CD14-positive monocyte (primary cell): ENCODE measurements around the gene FOXK2. TPM values are rescaled to one million over a fixed set of nuclear protein-coding genes. Genes with fewer than 3 reads are reported as not detected.

ENCODE experiments used
- DNase-seq, 3 donors: peaks; one replicate each; pipeline ENCODE4 v3.0.0-alpha.2; 2011 to 2022
- H2AFZ ChIP-seq: 2 replicates; pipeline ENCODE4 v1.6.0; 2012; ENCODE audit warnings: mild to moderate bottlenecking, low read depth, low read length, inconsistent platforms; ENCODE audit not compliant: insufficient read depth, poor library complexity, severe bottlenecking
- H3K27ac ChIP-seq, 2 donors: 1 replicate in 1 of 2; 2 replicates in 1 of 2; pipeline ENCODE4 v1.5.1; 2012 to 2013; ENCODE audit warnings: low read length in 2 of 2, control low read depth in 1 of 2, inconsistent platforms in 1 of 2, low read depth in 1 of 2, mild to moderate bottlenecking in 1 of 2
- H3K27me3 ChIP-seq, 2 donors: one replicate each; pipeline versions ENCODE4 v1.6.0 to v1.6.1; 2011 to 2013; ENCODE audit warnings: low read length in 2 of 2; ENCODE audit not compliant: control insufficient read depth in 2 of 2, insufficient read depth in 2 of 2
- H3K36me3 ChIP-seq, 2 donors: replicated peaks in 1 of 2; 1 replicate in 1 of 2; 2 replicates in 1 of 2; pipeline versions ENCODE4 v1.5.1 to v1.6.1; 2012 to 2013; ENCODE audit warnings: low read length in 2 of 2, control low read depth in 1 of 2, inconsistent platforms in 1 of 2, mild to moderate bottlenecking in 1 of 2; ENCODE audit not compliant: insufficient read depth in 2 of 2, control insufficient read depth in 1 of 2
- H3K4me1 ChIP-seq, 2 donors: 1 replicate in 1 of 2; 2 replicates in 1 of 2; pipeline versions ENCODE4 v1.5.1 to v1.6.1; 2012 to 2013; ENCODE audit warnings: low read length in 2 of 2, control low read depth in 1 of 2, inconsistent platforms in 1 of 2, mild to moderate bottlenecking in 1 of 2, moderate library complexity in 1 of 2; ENCODE audit not compliant: insufficient read depth in 2 of 2, control insufficient read depth in 1 of 2
- H3K4me2 ChIP-seq: replicated peaks from 2 replicates; pipeline ENCODE3; 2012; ENCODE audit warnings: low read length, moderate library complexity, mild to moderate bottlenecking; ENCODE audit not compliant: poor library complexity, severe bottlenecking; ENCODE audit errors: extremely low read depth
- H3K4me3 ChIP-seq, 3 experiments: fragments of 200-600 bp in 1 of 3; sonication (generic) in 1 of 3; replicated peaks in 1 of 3; 1 replicate in 2 of 3; 2 replicates in 1 of 3; pipeline ENCODE4 v1.5.1; 2011 to 2013; ENCODE audit warnings: low read length in 3 of 3, mild to moderate bottlenecking in 3 of 3, control low read depth in 2 of 3, low read depth in 2 of 3, inconsistent platforms in 1 of 3, moderate library complexity in 1 of 3
- H3K79me2 ChIP-seq: 2 replicates; pipeline ENCODE4 v1.6.0; 2012; ENCODE audit warnings: mild to moderate bottlenecking, control low read depth, inconsistent platforms, low read length, moderate library complexity; ENCODE audit not compliant: insufficient read depth
- H3K9ac ChIP-seq: 2 replicates; pipeline ENCODE4 v1.6.0; 2017; ENCODE audit warnings: low read length, mild to moderate bottlenecking; ENCODE audit not compliant: insufficient read depth, poor library complexity, severe bottlenecking
- H3K9me3 ChIP-seq, 2 donors: replicated peaks in 1 of 2; 1 replicate in 1 of 2; 2 replicates in 1 of 2; pipeline versions ENCODE4 v1.5.1 to v1.6.1; 2012 to 2013; ENCODE audit warnings: low read length in 2 of 2, control low read depth in 1 of 2; ENCODE audit not compliant: control insufficient read depth in 1 of 2, insufficient read depth in 1 of 2
- H4K20me1 ChIP-seq: 2 replicates; pipeline ENCODE4 v1.6.0; 2012; ENCODE audit warnings: mild to moderate bottlenecking, low read length, control low read depth, moderate library complexity; ENCODE audit not compliant: insufficient read depth
- H3K27ac Mint-ChIP-seq, 7 donors: one replicate each; pipeline ENCODE4 v1.8.0; 2020; ENCODE audit warnings: mild to moderate bottlenecking in 7 of 7, mixed read lengths in 7 of 7, moderate library complexity in 6 of 7, inconsistent platforms in 2 of 7
- H3K27me3 Mint-ChIP-seq, 3 donors: one replicate each; pipeline ENCODE4 v1.8.0; 2021 to 2022; ENCODE audit warnings: low read depth in 3 of 3, mild to moderate bottlenecking in 3 of 3, mixed read lengths in 3 of 3, moderate library complexity in 3 of 3, inconsistent platforms in 1 of 3
- H3K36me3 Mint-ChIP-seq, 2 donors: one replicate each; pipeline ENCODE4 v1.8.0; 2020; ENCODE audit warnings: mixed read lengths in 2 of 2, inconsistent platforms in 1 of 2, mild to moderate bottlenecking in 1 of 2
- H3K4me1 Mint-ChIP-seq: one replicate; pipeline ENCODE4 v1.8.0; 2020; ENCODE audit warnings: mild to moderate bottlenecking, mixed read lengths
- H3K4me3 Mint-ChIP-seq, 2 donors: one replicate each; pipeline ENCODE4 v1.8.0; 2020; ENCODE audit warnings: mild to moderate bottlenecking in 2 of 2, mixed read lengths in 2 of 2, moderate library complexity in 1 of 2
- H3K9me3 Mint-ChIP-seq, 7 donors: one replicate each; pipeline ENCODE4 v1.8.0; 2020 to 2022; ENCODE audit warnings: mixed read lengths in 7 of 7, mild to moderate bottlenecking in 6 of 7, moderate library complexity in 6 of 7, inconsistent platforms in 2 of 7
- WGBS: methylation state at CpG from one replicate; pipeline ENCODE4 v1.1.5; 2013; ENCODE audit warnings: missing lambda C conversion rate; ENCODE audit not compliant: insufficient coverage; 5-methylcytosine and 5-hydroxymethylcytosine counted together
- intact Hi-C, 2 donors: fragments of 100-400 bp; cut with micrococcal nuclease; formaldehyde crosslinking; loops; one replicate each; pipeline versions ENCODE4 v1.15.0 to v1.15.1; 2023
- polyA plus RNA-seq, 3 donors: library from polyadenylated mRNA; depleted of rRNA in 1 of 3; unstranded in 2 of 3; stranded (reverse) in 1 of 3; fragments of 300-500 nt in 2 of 3; fragments of >200 nt in 1 of 3; fragmentation: Illumina TruSeq in 2 of 3; gene quantifications; 1 replicate in 2 of 3; 2 replicates in 1 of 3; pipeline ENCODE4 v1.2.3, GENCODE V29; 2012 to 2021
- TF ChIP-seq, protein P1 (sequence below): fragments of 200-600 bp; IDR thresholded peaks from one replicate; pipeline ENCODE4 v1.8.0; 2022; ENCODE audit warnings: antibody characterized with exemption, mild to moderate bottlenecking

Gene FOXK2
- polyA plus RNA-seq, 3 donors, result 3.5 to 18.4 (median 4.7) TPM

GRCh38 chr17:82636626-82637598 lies 117.4 kb downstream of the FOXK2 start:
- Mint-ChIP-seq H3K4me1 (peaks cover 3% of the 10 kb centered on the region), H3K27ac (peak overlapping the region in 3 of 7 donors; percentile 40 to 54 (median 48)), H3K27me3 (no peaks in the 10 kb centered on the region), H3K9me3 (peaks cover 0 to 6% (median 5%) of the 10 kb centered on the region in 7 donors), H3K4me3 (no peak overlapping the region), H3K36me3 (peaks cover 55 to 89% of the 10 kb centered on the region in 2 donors)
- H2AFZ ChIP-seq, result no peak overlapping the region
- H3K36me3 ChIP-seq, result peaks cover 39 to 93% of the 10 kb centered on the region in 2 donors
- 96% methylated on average over 8 of the region's 16 CpGs for WGBS
- intact Hi-C loops, result no loop called here
- no peak overlapping the region for H3K9ac ChIP-seq
- peak overlapping the region in 1 of 2 donors; percentile 3 for H3K27ac ChIP-seq
- no peak for DNase-seq
- H4K20me1 ChIP-seq, result peaks cover 99% of the 10 kb centered on the region
- H3K27me3 ChIP-seq, result no peaks in the 10 kb centered on the region
- H3K9me3 ChIP-seq, result peaks cover 0 to 7% of the 10 kb centered on the region in 2 donors
- no peaks in the 10 kb centered on the region for H3K4me1 ChIP-seq
- peaks cover 98% of the 10 kb centered on the region for H3K79me2 ChIP-seq
- H3K4me3 ChIP-seq, result no peak overlapping the region
- H3K4me2 ChIP-seq, result no peak overlapping the region
- TF ChIP-seq, protein P1, sequence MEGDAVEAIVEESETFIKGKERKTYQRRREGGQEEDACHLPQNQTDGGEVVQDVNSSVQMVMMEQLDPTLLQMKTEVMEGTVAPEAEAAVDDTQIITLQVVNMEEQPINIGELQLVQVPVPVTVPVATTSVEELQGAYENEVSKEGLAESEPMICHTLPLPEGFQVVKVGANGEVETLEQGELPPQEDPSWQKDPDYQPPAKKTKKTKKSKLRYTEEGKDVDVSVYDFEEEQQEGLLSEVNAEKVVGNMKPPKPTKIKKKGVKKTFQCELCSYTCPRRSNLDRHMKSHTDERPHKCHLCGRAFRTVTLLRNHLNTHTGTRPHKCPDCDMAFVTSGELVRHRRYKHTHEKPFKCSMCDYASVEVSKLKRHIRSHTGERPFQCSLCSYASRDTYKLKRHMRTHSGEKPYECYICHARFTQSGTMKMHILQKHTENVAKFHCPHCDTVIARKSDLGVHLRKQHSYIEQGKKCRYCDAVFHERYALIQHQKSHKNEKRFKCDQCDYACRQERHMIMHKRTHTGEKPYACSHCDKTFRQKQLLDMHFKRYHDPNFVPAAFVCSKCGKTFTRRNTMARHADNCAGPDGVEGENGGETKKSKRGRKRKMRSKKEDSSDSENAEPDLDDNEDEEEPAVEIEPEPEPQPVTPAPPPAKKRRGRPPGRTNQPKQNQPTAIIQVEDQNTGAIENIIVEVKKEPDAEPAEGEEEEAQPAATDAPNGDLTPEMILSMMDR, result no peak

DNA sequence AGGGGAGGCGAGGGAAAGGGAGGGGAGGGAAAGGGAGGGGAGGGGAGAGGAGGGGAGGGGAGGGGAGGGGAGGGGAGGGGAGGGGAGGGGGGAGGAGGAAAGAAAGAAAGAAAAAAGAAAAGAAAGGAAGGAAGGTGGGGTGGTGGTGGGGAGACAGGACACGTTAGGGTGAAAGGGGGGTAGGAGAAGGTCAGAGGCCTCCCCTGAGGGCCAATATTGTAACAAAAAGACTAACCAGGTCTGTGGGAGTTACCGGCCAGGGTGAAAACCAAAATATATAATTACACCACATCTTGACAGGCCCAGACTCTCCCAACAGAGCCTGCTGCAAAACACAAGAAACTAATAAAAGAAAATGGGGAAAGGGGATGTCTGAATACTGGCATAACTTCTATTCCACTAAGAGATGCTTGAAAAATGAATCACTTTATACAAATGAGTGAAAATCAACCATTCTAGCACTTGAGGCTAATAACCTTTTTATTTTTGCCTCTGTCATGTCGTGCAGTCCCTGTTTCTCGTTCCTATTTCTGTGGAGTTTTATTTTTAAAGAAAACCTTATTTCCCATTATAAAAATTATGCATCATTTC lies 118.7 kb downstream of the FOXK2 start:
- no CpG with 5 or more reads among the region's 5 CpGs for WGBS
- no peaks in the 10 kb centered on the region for H3K27me3 Mint-ChIP-seq
- Histone ChIP-seq H3K9me3 (peaks cover 0 to 7% of the 10 kb centered on the region in 2 donors), H3K27me3 (no peaks in the 10 kb centered on the region), H3K4me3 (no peak overlapping the region), H2AFZ (no peak overlapping the region), H3K36me3 (peaks cover 46 to 94% of the 10 kb centered on the region in 2 donors), H3K4me1 (no peaks in the 10 kb centered on the region), H3K27ac (no peak overlapping the region), H3K4me2 (no peak overlapping the region), H3K79me2 (peaks cover 96% of the 10 kb centered on the region), H3K9ac (no peak overlapping the region), H4K20me1 (peaks cover 99% of the 10 kb centered on the region)
- H3K4me1 Mint-ChIP-seq, result peaks cover 3% of the 10 kb centered on the region
- peaks cover 60 to 89% of the 10 kb centered on the region in 2 donors for H3K36me3 Mint-ChIP-seq
- DNase-seq, result no peak
- H3K27ac Mint-ChIP-seq, result no peak overlapping the region
- TF ChIP-seq, protein P1, result no peak
- H3K9me3 Mint-ChIP-seq, result peaks cover 0 to 6% (median 5%) of the 10 kb centered on the region in 7 donors
- intact Hi-C loops, result no loop called here
- H3K4me3 Mint-ChIP-seq, result no peak overlapping the region
